ENCODE measurements around the gene SLC25A5. TPM values are rescaled to one million over a fixed set of nuclear protein-coding genes. Genes with fewer than 3 reads are reported as not detected.

The SLC25A5 gene
- total and polyA plus RNA-seq, 2 experiments from 2014 or later = 348 to 451 TPM

- TF ChIP-seq JUNB (IDR thresholded peaks at IDR 0.05; ENCODE audit: unreplicated experiment) (no peak), REST (IDR thresholded peaks at IDR 0.05; ENCODE audit: unreplicated experiment) (no peak), POLR2AphosphoS5 (IDR thresholded peaks at IDR 0.05; ENCODE audit: low read depth) (no peak), ZNF331 (CRISPR knock-in tag; IDR thresholded peaks at IDR 0.05; ENCODE audit: low read depth) (no peak), CTCF (conservative IDR thresholded peaks at IDR 0.05; ENCODE audit: low read depth in 2 of 2) (no peak), STAT1 (IDR thresholded peaks at IDR 0.05; ENCODE audit: unreplicated experiment) (no peak), ZNF114 (CRISPR knock-in tag; IDR thresholded peaks at IDR 0.05) (no peak), EZH2phosphoT487 (IDR thresholded peaks at IDR 0.05; ENCODE audit: unreplicated experiment) (no peak), EZH2 (IDR thresholded peaks at IDR 0.05; ENCODE audit: low read depth, unreplicated experiment) (no peak), ZNF462 (CRISPR knock-in tag; IDR thresholded peaks at IDR 0.05) (no peak), NANOG (IDR thresholded peaks at IDR 0.05; ENCODE audit: borderline replicate concordance) (no peak), CREB1 (CRISPR knock-in tag; IDR thresholded peaks at IDR 0.05; ENCODE audit: low read depth) (no peak), ETS1 (IDR thresholded peaks at IDR 0.05) (no peak)
- Histone ChIP-seq H3K27ac (ENCODE audit: low read depth) (no peak overlapping the region), H3K4me2 (no peak overlapping the region), H3K27me3 (ENCODE audit: insufficient read depth) (no peaks in the 10 kb centered on the region), H3K9me2 (ENCODE audit: insufficient read depth) (no peaks in the 10 kb centered on the region), H3K36me3 (ENCODE audit: insufficient read depth) (no peaks in the 10 kb centered on the region), H4K20me1 (replicated peaks; ENCODE audit: insufficient read depth) (no peaks in the 10 kb centered on the region), H3K4me1 (ENCODE audit: insufficient read depth) (no peaks in the 10 kb centered on the region), H3K4me3 (no peak overlapping the region), H3F3A (replicated peaks; ENCODE audit: low read depth) (no peaks in the 10 kb centered on the region), H3K79me2 (replicated peaks; ENCODE audit: insufficient read depth) (no peaks in the 10 kb centered on the region), H2AFZ (no peak overlapping the region)
- ATAC-seq (no peak), DNase-seq (ENCODE audit: low spot score) (no peak)
- no peak overlapping the region for H3K4me3 Mint-ChIP-seq
- no peak overlapping the region for H3K27ac Mint-ChIP-seq
- H3K4me1 Mint-ChIP-seq = peaks cover 16% of the 10 kb centered on the region
- no peaks in the 10 kb centered on the region for H3K27me3 Mint-ChIP-seq (ENCODE audit: insufficient read depth, low read depth, poor library complexity)
- peaks cover 3% of the 10 kb centered on the region; the same call in 1 of the 3 replicates for H3K36me3 Mint-ChIP-seq (ENCODE audit: low read depth)
- no peaks in the 10 kb centered on the region for H3K9me3 Mint-ChIP-seq
Observed at GRCh38 chrX:119427795-119428185, 40.5 kb upstream of the SLC25A5 start.
